ENCODE data around the gene GORASP1. TPM values are rescaled to one million over a fixed set of nuclear protein-coding genes. Genes with fewer than 3 reads are reported as not detected.

Gene GORASP1
- total and polyA plus RNA-seq, 2 of the 13 experiments (the other 11 are each of a cell fraction or from before 2014, with no cell fraction given), result 36.4 to 39.8 TPM

GRCh38 chr3:39124876-39125840, 17.7 kb upstream of the GORASP1 start:
- FAIRE-seq (no peak), DNase-seq (ENCODE audit: low spot score) (peak; percentile 20)

More at GRCh38 chr3:39124876-39125840, 17.7 kb upstream of the GORASP1 start:
- Histone ChIP-seq H3K4me3 (replicated peaks in 1 of 3; ENCODE audit: insufficient read depth in 1 of 3, low read depth in 2 of 3, low read length in 3 of 3) (no peak overlapping the region), H3K4me1 (ENCODE audit: insufficient read depth, low read length) (peaks cover 13% of the 10 kb centered on the region), H3K9me3 (ENCODE audit: low read length) (no peaks in the 10 kb centered on the region), H3K27ac (ENCODE audit: extremely low read length, insufficient read depth, low read length) (no peak overlapping the region), H2AFZ (ENCODE audit: low read length) (no peak overlapping the region), H3K36me3 (replicated peaks in 1 of 2; ENCODE audit: control insufficient read depth in 1 of 2, insufficient read depth in 2 of 2, low read length in 2 of 2) (no peaks in the 10 kb centered on the region), H3K4me2 (ENCODE audit: low read depth, low read length) (no peak overlapping the region; the same call in 1 of the 2 replicates), H3K27me3 (ENCODE audit: control insufficient read depth in 1 of 2, insufficient read depth in 2 of 2, low read length in 2 of 2) (no peaks in the 10 kb centered on the region), H3K79me2 (ENCODE audit: insufficient read depth, low read length) (no peaks in the 10 kb centered on the region), H4K20me1 (ENCODE audit: insufficient read depth, low read length) (no peaks in the 10 kb centered on the region; the same call in 1 of the 2 replicates), H3K9ac (ENCODE audit: insufficient read depth, low read depth, low read length) (no peak overlapping the region)
- TF ChIP-seq ZBTB43 (CRISPR knock-in tag; conservative IDR thresholded peaks at IDR 0.05) (no peak), PTBP1 (IDR thresholded peaks at IDR 0.05; ENCODE audit: low read depth, low read length, poor library complexity, severe bottlenecking) (no peak), ELF3 (CRISPR knock-in tag; IDR thresholded peaks at IDR 0.05) (0 out of 2 replicates have a peak, but pooled peaks have one; percentile 17), CTCF (CRISPR knock-in tag; IDR thresholded peaks at IDR 0.05) (peak; percentile 59), ZNF547 (CRISPR knock-in tag; IDR thresholded peaks at IDR 0.05) (no peak), STAG1 (CRISPR knock-in tag; IDR thresholded peaks at IDR 0.05) (peak; percentile 54), BRF2 (CRISPR knock-in tag; IDR thresholded peaks at IDR 0.05) (no peak), GLI4 (CRISPR knock-in tag; IDR thresholded peaks at IDR 0.05; ENCODE audit: borderline replicate concordance) (no peak)
- no TSS peak for BruUV-seq (replicated peaks)
- in situ Hi-C loops (cut with HindIII; ENCODE audit: extremely low pct_ligation_motif_present, low pct_unique_long_range_greater_than_20kb) (loop anchor here (5.0 kb wide), 2 partner anchors 62 to 162 kb away; no protein-coding TSS in a partner anchor), intact Hi-C loops (cut with micrococcal nuclease; ENCODE audit: unreplicated experiment) (loop anchor here (5.0 kb wide), 1 partner anchor 82 kb away; no protein-coding TSS in a partner anchor)
- peak; percentile 58 for ATAC-seq
- WGBS (ENCODE audit: low lambda C conversion rate), result 20% methylated on average over 5 of the region's 5 CpGs
- ChIA-PET CTCF (ENCODE audit: low intra/inter-chr PET ratio, low total read pairs) (interaction anchor here (3.2 kb wide), 1 partner anchor 162 kb away, joined by 20 read pairs; no protein-coding TSS in a partner anchor), POLR2A (interaction anchor here (1.2 to 1.8 kb wide), 2 partner anchors 18 to 163 kb away, joined by 4 to 5 read pairs; no protein-coding TSS in a partner anchor)
